Heart right ventricle (tissue), 16 donors: ENCODE measurements around the gene MAN1A2. TPM values are rescaled to one million over a fixed set of nuclear protein-coding genes. Genes with fewer than 3 reads are reported as not detected.
A peak's percentile ranks its signal among the peaks of the same experiment; 100 is the strongest.
"Not testable (repeated sequence)": the region's sequence is repeated elsewhere in the genome, so short reads cannot be mapped to it uniquely, and the experiment has no call there.

Source experiments
- ATAC-seq, 8 donors: fragments of 200-7000 bp; cut with Tn5 transposase; one replicate each; pipeline ENCODE4 v1.9.1; 2020; ENCODE audit warnings: mild to moderate bottlenecking in 8 of 8, moderate library complexity in 8 of 8, moderate number of reproducible peaks in 1 of 8
- DNase-seq, 2 donors: peaks; one replicate each; pipeline ENCODE4 v3.0.0-alpha.2; 2020
- H3K27ac ChIP-seq, 10 donors: fragments of 200-600 bp; sonication (generic) in 2 of 10; one replicate each; pipeline versions ENCODE4 v1.5.0 to v1.8.0; 2020 to 2022; ENCODE audit warnings: mild to moderate bottlenecking in 3 of 10
- H3K27me3 ChIP-seq, 7 donors: fragments of 200-600 bp; one replicate each; pipeline ENCODE4 v1.8.0; 2021 to 2022; ENCODE audit warnings: mild to moderate bottlenecking in 2 of 7
- H3K36me3 ChIP-seq, 9 donors: fragments of 200-600 bp; sonication (generic) in 1 of 9; one replicate each; pipeline versions ENCODE4 v1.5.0 to v1.8.0; 2020 to 2022; ENCODE audit warnings: mild to moderate bottlenecking in 2 of 9
- H3K4me1 ChIP-seq, 9 donors: fragments of 200-600 bp; sonication (generic) in 1 of 9; one replicate each; pipeline versions ENCODE4 v1.5.0 to v1.8.0; 2020 to 2022; ENCODE audit warnings: mild to moderate bottlenecking in 4 of 9
- H3K4me3 ChIP-seq, 10 donors: fragments of 200-600 bp; sonication (generic) in 2 of 10; one replicate each; pipeline versions ENCODE4 v1.5.0 to v1.8.0; 2020 to 2022; ENCODE audit warnings: mild to moderate bottlenecking in 7 of 10, moderate library complexity in 2 of 10
- H3K9me3 ChIP-seq, 11 donors: fragments of 200-600 bp in 10 of 11; sonication (generic) in 2 of 11; one replicate each; pipeline versions ENCODE4 v1.5.0 to v1.8.0; 2013 to 2022; ENCODE audit warnings: mild to moderate bottlenecking in 2 of 11, control low read depth in 1 of 11, moderate library complexity in 1 of 11
- CTCF ChIP-seq, 9 donors: fragments of 200-600 bp; sonication (generic) in 2 of 9; IDR thresholded peaks; one replicate each; pipeline versions ENCODE4 v1.5.0 to v1.8.0; 2021 to 2022; ENCODE audit warnings: antibody characterized with exemption in 9 of 9, mild to moderate bottlenecking in 5 of 9, moderate library complexity in 1 of 9
- WGBS, 2 donors: extraction: QIAGEN DNeasy Blood & Tissue Kit; methylation state at CpG; one replicate each; pipeline ENCODE4 v1.1.7; 2013; ENCODE audit warnings: inconsistent platforms in 1 of 2; 5-methylcytosine and 5-hydroxymethylcytosine counted together
- intact Hi-C, 10 donors: fragments of 100-400 bp; cut with DNase I; formaldehyde crosslinking; loops; one replicate each; pipeline versions ENCODE4 v1.11.1 to v1.14.2; 2022
- polyA plus RNA-seq, 2 donors: library from polyadenylated mRNA; stranded (reverse); fragments of 200-250 nt; gene quantifications; one replicate each; pipeline ENCODE4 v1.2.3, GENCODE V29; 2013
- total RNA-seq, 10 donors: library from RNA; stranded (reverse); fragmentation: NEBNext Ultra II Directional in 3 of 10; extraction: Animal tissue kit (Norgen Biotek cat#: 25700) in 3 of 10; gene quantifications; one replicate each; pipeline versions ENCODE4 v1.2.1 to v1.2.4, GENCODE V29; 2021 to 2023
- donor health status: Arrhythmogenic right ventricular cardiomyopathy.
- donor health status: ischemic (EF 13 %, LVEDD 7.1; RV severe dilation, severe dysfunction).
- donor health status: healthy with polysubstance abuse.
- donor health status: DM: no; HTN: yes; CAD: no.
- donor health status: DM: no; HTN: no; CAD: no.
- donor health status: ischemic (EF 25% LVEDD 6.9; RV normal size, moderate dysfunction).
- donor health status: ischemic (EF 25% LVEDD 5.7; RV mildly dilated, moderate dysfunction).
- donor health status: healthy.
- donor health status: DM: yes; HTN: yes; CAD: no.
- donor health status: Ischemic cardiomyopathy.
- donor health status: ischemic (EF 35%, LVEDD 5.7; RV mildly dilated, moderate dysfunction).
- donor health status: nonischemic (EF 11% LVEDD 7.7; RV severe dilation, severe dysfunction).
- donor health status: DM: yes; HTN: yes; CAD: no.
- donor health status: PGD.
- donor health status: ischemic (EF 29% LVEDD 5.4; RV normal size, mild dysfunction).
- donor health status: nonischemic (EF 23%, LVEDD 6.1; RV moderate dilation, normal function).

The MAN1A2 gene
- total and polyA plus RNA-seq, 12 donors = 5.1 to 37.3 (median 26.0) TPM

DNA sequence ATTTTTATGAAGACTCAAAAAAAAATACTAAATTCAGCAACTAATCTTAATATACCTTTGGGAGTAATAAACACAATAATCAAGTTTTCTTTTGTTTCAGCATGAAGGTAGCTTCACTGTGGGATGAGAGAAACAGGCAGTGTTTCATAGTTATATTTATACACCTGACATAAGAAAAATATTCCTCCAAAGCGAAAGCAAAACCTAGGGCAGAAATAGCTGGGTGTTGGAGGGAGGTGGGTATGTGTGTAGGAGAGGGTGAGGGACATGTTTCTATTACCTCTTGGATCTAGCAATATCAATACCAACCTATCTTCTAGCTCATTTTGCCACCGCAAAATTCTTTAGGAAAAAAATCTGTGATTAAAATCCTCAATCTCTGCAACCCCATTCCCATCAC lies 24.9 kb upstream of the MAN1A2 start:
- Histone ChIP-seq H3K27me3 (no peaks in the 10 kb centered on the region), H3K4me3 (no peak overlapping the region), H3K9me3 (no peaks in the 10 kb centered on the region), H3K36me3 (no peaks in the 10 kb centered on the region), H3K4me1 (peaks cover 0 to 18% (median 0%) of the 10 kb centered on the region in 9 donors), H3K27ac (no peak overlapping the region)
- DNase-seq (no peak), ATAC-seq (peak in 4 of 8 donors; percentile 46 to 84 (median 64))
- 76 to 83% methylated on average over 2 of the region's 2 CpGs for WGBS, 2 donors
- intact Hi-C loops = no loop called here
- TF ChIP-seq CTCF (IDR thresholded peaks at IDR 0.05) = no peak

DNA sequence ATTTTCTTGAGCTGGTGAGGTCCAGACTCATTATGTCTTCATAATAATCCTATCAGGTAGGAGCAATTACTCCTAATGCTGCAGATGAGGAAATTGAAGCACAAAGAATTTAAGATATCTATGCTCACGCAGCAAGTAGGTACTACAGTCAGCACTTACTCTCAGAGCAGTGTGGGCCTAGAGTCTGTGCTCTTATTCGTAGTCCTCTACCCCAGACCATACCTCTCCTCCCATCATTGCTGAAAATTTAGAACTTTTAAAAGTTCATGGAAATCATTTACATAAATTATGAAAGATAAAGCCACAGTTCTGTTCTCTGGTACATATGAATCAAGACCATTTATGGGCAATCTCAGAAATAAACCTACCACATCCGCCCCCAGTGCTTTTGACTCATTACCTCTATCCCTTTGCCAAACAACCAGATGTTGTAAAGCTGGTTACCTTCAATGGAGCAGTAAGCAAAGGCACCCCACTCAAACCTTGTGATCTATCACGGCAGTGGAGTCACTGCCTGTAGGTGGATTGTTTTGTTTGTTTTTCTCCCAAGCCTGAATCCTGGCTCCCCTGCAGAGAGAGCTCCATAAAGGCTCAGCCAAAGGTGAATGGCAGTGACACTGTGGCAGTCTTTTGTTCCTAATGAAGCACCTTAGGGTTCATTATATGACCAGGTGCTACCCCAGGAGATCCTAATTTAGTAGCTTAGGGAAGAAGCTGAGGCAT lies 20.9 kb upstream of the MAN1A2 start:
- Histone ChIP-seq H3K27me3 (no peaks in the 10 kb centered on the region), H3K4me1 (peaks cover 0 to 9% (median 0%) of the 10 kb centered on the region in 9 donors), H3K9me3 (no peaks in the 10 kb centered on the region), H3K27ac (no peak overlapping the region), H3K4me3 (no peak overlapping the region), H3K36me3 (no peaks in the 10 kb centered on the region)
- intact Hi-C loops = no loop called here
- DNase-seq (no peak), ATAC-seq (no peak)
- TF ChIP-seq CTCF (IDR thresholded peaks at IDR 0.05) = no peak
- WGBS, 2 donors = 80% methylated on average over 4 of the region's 4 CpGs

DNA sequence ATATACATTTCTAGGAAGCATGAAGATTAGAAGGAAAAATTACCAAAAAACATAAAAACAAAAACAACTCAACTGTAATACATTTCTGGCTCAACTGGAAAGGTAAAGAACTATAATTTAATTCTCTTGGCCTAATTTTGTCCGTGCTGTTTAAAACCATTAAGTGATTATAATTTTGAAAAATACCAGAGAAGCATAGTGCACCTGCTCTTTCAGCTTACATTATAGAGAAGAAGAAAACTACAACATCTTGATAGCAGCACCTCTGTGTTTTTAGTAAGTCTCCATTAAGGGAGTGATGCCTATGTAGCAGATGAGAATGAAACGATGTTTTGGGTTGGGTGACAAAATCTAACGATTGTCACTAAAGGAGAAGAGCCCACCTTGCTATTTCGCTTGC lies 19.3 kb upstream of the MAN1A2 start:
- WGBS, 2 donors = 91 to 92% methylated on average over 4 of the region's 4 CpGs

DNA sequence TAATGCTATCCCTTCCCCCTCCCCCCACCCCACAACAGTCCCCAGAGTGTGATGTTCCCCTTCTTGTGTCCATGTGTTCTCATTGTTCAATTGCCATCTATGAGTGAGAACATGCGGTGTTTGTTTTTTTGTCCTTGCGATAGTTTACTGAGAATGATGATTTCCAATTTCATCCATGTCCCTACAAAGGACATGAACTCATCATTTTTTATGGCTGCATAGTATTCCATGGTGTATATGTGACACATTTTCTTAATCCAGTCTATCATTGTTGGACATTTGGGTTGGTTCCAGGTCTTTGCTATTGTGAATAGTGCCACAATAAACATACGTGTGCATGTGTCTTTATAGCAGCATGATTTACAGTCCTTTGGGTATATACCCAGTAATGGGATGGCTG lies 14.6 kb upstream of the MAN1A2 start:
- H3K27ac ChIP-seq, intact Hi-C loops, H3K4me3 ChIP-seq, H3K36me3 ChIP-seq, H3K27me3 ChIP-seq, DNase-seq, ATAC-seq, H3K9me3 ChIP-seq, H3K4me1 ChIP-seq: not testable (repeated sequence)
- 94 to 97% methylated on average over 2 of the region's 3 CpGs for WGBS, 2 donors

More for the DNA sequence above, 19.3 kb upstream of the MAN1A2 start:
- intact Hi-C loops = no loop called here
- H3K36me3 ChIP-seq = no peaks in the 10 kb centered on the region
- no peak for DNase-seq
- TF ChIP-seq CTCF (IDR thresholded peaks at IDR 0.05) = no peak
- no peaks in the 10 kb centered on the region for H3K9me3 ChIP-seq
- H3K4me1 ChIP-seq = no peaks in the 10 kb centered on the region
- H3K27ac ChIP-seq = no peak overlapping the region
- no peak overlapping the region for H3K4me3 ChIP-seq
- H3K27me3 ChIP-seq = no peaks in the 10 kb centered on the region
- no peak for ATAC-seq

DNA sequence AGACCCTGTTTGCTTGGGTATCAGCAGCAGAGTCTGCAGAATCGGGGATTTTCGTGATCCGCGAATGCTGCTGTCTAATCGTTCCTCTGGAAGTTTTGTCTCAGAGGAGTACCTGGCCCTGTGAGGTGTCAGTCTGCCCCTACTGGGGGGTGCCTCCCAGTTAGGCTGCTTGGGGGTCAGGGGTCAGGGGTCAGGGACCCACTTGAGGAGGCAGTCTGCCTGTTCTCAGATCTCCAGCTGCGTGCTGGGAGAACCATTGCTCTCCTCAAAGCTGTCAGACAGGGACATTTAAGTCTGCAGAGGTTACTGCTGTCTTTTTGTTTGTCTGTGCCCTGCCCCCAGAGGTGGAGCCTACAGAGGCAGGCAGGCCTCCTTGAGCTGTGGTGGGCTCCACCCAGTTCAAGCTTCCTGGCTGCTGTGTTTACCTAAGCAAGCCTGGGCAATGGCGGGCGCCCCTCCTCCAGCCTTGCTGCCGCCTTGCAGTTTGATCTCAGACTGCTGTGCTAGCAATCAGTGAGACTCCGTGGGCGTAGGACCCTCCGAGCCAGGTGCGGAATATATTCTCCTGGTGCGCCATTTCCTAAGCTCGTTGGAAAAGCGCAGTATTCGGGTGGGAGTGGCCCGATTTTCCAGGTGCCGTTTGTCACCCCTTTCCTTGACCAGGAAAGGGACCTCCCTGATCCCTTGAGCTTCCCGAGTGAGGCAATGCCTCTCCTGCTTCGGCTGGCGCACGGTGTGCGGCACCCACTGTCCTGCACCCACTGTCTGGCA lies 9.2 kb upstream of the MAN1A2 start:
- WGBS, 2 donors = 85 to 86% methylated on average over 24 of the region's 24 CpGs
- H3K4me1 ChIP-seq, intact Hi-C loops, H3K27ac ChIP-seq, H3K27me3 ChIP-seq, DNase-seq, ATAC-seq, H3K4me3 ChIP-seq, H3K9me3 ChIP-seq, H3K36me3 ChIP-seq: not testable (repeated sequence)

DNA sequence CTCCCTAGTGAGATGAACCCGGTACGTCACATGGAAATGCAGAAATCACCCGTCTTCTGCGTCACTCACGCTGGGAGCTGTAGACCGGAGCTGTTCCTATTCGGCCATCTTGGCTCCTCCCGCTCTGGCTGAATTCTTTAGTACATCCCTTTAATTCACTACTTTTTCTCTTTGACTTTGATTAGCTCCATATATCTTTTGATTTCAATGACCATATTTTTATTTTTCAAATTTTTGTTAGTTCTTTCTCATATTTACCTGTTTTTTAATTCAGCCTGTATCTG lies 8.7 kb upstream of the MAN1A2 start:
- H3K4me3 ChIP-seq, H3K27me3 ChIP-seq, intact Hi-C loops, DNase-seq, H3K27ac ChIP-seq, H3K36me3 ChIP-seq, ATAC-seq, H3K9me3 ChIP-seq, H3K4me1 ChIP-seq: not testable (repeated sequence)
- 84 to 92% methylated on average over 7 to 8 of the region's 8 CpGs for WGBS, 2 donors
